ENCODE data around the gene RNF13.

RNF13 gene

GRCh38 chr3:149848238-149848637 lies 35.2 kb downstream of the RNF13 start:
- no peak for DNase-seq (ENCODE audit: low read depth)
- no peak for TF ChIP-seq CTCF (IDR thresholded peaks at IDR 0.05; ENCODE audit: low read length, missing control alignments)
- H3K4me3 ChIP-seq (replicated peaks; ENCODE audit: low read depth, low read length), result no peak overlapping the region

- TF ChIP-seq CTCF (IDR thresholded peaks at IDR 0.05; ENCODE audit: low read length, missing control alignments), result no peak
- no peak overlapping the region for H3K4me3 ChIP-seq (replicated peaks; ENCODE audit: low read depth, low read length)
- no peak for DNase-seq (ENCODE audit: low read depth)
Observed at GRCh38 chr3:149848688-149849087, 35.7 kb downstream of the RNF13 start.

GRCh38 chr3:149850787-149851584 lies 38.0 kb downstream of the RNF13 start:
- no peak for TF ChIP-seq CTCF (IDR thresholded peaks at IDR 0.05; ENCODE audit: low read length, missing control alignments)
- no peak for DNase-seq (ENCODE audit: low read depth)
- H3K4me3 ChIP-seq (replicated peaks; ENCODE audit: low read depth, low read length), result no peak overlapping the region

- TF ChIP-seq CTCF (IDR thresholded peaks at IDR 0.05; ENCODE audit: low read length, missing control alignments), result no peak
- no peak for DNase-seq (ENCODE audit: low read depth)
- no peak overlapping the region for H3K4me3 ChIP-seq (replicated peaks; ENCODE audit: low read depth, low read length)
Observed at GRCh38 chr3:149858911-149859310, 45.9 kb downstream of the RNF13 start.

GRCh38 chr3:149860881-149861280 lies 47.9 kb downstream of the RNF13 start:
- no peak overlapping the region for H3K4me3 ChIP-seq (replicated peaks; ENCODE audit: low read depth, low read length)
- DNase-seq (ENCODE audit: low read depth), result no peak
- TF ChIP-seq CTCF (IDR thresholded peaks at IDR 0.05; ENCODE audit: low read length, missing control alignments), result no peak

- H3K4me3 ChIP-seq (replicated peaks; ENCODE audit: low read depth, low read length), result no peak overlapping the region
- TF ChIP-seq CTCF (IDR thresholded peaks at IDR 0.05; ENCODE audit: low read length, missing control alignments), result no peak
- DNase-seq (ENCODE audit: low read depth), result no peak
Observed at GRCh38 chr3:149867563-149867962, 54.5 kb downstream of the RNF13 start.

- H3K4me3 ChIP-seq (replicated peaks; ENCODE audit: low read depth, low read length), result no peak overlapping the region
- TF ChIP-seq CTCF (IDR thresholded peaks at IDR 0.05; ENCODE audit: low read length, missing control alignments), result no peak
- DNase-seq (ENCODE audit: low read depth), result no peak
Observed at GRCh38 chr3:149871855-149872254, 58.8 kb downstream of the RNF13 start.
